NCI-H526 treated with DMSO at 0.1 percent for 48 hours (cell line): ENCODE results near the gene MBD3.

ENCODE experiments used
- DNase-seq: peaks from one replicate; lab custom pipeline; 2025; lab: John Stamatoyannopoulos, UW

The MBD3 gene

GRCh38 chr19:1598777-1599459, 6.3 kb upstream of the MBD3 start:
- no peak for DNase-seq

GRCh38 chr19:1593501-1593772, 772 bp upstream of the MBD3 start:
- no peak for DNase-seq

DNA sequence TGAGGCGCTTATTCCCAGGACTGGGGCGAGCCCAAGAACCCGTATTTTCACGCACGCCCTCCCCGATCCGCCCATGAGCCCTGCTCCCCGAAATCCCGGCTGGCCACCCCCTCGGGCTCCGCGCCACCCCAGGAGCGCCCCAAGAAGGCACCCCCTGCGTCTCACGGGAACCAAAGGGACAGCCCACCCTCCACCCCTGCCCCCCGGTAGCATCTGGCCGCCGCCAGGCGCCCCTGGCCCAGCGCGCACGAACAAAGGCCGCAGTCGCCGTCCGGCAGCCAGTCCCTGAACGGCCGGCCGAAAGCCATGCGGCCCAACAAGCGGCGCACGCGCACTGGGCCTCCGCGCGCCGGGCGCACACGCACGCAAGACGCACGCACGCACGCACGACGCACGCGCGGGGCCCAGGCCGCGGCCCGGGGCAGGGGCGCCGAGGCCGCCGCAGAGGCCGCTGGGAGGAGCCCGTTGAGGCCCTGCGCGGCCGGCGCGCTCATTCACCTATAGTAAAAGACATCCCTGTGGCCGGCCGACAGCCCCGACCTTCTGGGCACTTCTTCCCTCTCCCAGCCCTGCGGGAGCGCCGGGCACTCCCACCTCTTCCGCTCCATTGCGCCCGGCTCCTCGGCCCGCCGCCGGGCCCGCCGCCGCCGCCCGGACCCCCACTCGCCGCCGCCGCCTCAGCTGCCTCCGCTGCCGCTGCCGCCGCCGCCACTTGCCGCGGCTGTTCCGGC, 476 bp downstream of the MBD3 start:
- peak; percentile 57 for DNase-seq

GRCh38 chr19:1591421-1592023, 1.1 kb downstream of the MBD3 start:
- no peak for DNase-seq

GRCh38 chr19:1590641-1591397, 1.8 kb downstream of the MBD3 start:
- no peak for DNase-seq

DNA sequence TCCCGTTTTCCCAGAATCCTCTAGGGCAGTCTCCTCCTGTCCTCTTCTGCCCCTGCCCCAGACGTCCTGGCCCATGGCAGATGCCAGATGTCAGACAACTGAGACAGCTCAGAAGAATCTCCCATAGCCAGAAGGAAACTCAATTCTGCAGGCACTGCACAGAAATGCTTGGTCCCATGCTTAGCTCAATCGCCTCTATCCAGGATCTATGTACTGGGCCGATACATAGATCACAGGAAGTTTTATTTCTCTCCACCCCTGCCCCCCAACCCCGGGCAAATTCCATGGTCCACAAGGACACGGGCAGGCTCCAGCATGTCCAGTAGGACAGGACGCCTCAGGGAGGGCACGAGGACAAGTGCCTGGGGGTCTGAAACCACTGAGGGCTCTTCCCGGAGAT, 4.8 kb downstream of the MBD3 start:
- no peak for DNase-seq

DNA sequence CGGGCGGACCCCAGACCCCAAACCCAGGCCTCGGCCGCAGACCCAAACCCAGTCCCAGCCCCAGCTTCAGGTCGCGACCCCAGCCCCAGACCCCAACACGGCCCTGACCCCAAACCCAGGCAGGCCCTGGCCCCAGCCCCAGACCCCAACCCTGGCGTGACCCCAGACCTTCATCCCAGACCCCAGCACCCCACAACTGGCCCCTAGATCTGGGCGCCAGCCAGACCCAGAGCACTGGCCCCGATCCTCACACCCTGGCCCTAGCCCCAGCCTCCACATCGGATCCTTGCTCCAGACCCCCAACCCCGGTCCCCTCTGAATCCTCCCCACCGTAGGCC, 7.5 kb downstream of the MBD3 start:
- no peak for DNase-seq

DNA sequence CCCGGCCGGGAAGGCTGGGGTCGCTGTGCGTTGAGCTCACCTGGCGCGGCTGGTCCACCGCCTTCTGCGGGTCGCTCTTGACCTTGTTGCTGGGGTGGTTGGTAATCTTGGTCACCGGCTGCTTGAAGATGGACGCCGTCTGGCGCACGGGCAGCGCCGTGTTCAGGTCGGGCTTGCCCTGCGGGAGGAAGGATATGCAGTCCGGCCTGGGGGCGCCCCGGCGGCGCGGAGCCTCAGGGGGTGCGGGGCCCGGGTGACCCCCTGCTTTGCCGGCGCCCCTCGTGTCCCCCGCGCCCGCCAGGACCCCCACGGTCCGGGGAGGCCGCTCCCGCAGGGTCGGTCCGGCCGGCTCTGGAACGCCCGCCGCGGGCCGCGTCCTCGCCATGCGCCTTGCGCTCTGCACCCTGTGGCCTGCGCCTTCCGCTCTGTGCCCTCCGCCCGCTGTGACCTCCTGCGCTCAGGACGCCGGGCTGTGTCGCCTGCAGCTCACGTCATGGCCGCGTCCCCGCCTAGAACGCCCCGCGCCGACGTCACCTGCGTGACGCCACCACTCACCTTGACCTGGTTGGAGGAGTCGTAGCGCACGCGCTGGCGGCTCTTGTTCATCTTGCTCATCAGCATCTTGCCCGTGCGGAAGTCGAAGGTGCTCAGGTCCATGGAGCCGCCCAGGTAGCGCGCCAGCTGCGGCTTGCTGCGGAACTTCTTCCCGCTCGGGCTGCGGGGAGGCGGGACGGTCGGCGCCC, 8.0 kb downstream of the MBD3 start:
- no peak for DNase-seq

- no peak for DNase-seq
Measured at GRCh38 chr19:1582201-1582600, 10.5 kb downstream of the MBD3 start.

- DNase-seq, result no peak
Measured at GRCh38 chr19:1580957-1581356, 11.7 kb downstream of the MBD3 start.

GRCh38 chr19:1580382-1580781, 12.3 kb downstream of the MBD3 start:
- DNase-seq, result no peak

GRCh38 chr19:1579222-1579621, 13.4 kb downstream of the MBD3 start:
- DNase-seq, result no peak

DNA sequence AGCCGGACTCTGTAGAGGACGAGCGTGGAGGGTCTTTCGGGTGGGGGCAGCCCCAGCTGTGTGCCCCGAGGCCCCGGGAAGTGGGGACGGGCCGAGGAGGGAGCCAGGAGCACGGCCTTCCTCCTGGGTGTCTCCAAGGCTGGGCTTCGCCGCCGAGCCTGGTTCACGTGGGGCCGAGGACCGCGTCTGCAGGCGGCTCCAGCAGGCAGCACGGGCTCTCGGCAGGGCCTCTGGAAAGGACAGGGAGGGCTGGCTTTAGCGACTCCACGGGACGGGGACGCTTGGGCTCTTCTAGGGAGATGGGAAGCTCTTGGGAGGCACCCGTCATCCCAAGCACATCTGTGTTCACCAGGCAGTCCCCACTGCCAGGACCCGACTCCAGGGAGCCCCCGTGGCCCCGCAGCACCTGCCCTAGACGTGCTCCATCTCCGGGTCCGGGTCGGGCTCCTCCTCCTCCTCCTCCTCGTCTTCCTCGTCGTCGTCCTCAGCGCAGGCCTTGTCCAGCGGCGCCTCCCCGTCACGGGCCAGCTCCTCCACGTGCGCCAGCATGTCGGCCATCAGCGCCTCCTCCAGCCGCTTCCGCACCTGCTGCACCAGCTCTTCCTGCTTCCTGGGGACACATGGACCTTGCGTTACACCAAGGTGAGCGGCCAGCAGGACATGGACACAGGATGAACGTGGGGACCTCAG, 14.6 kb downstream of the MBD3 start:
- no peak for DNase-seq

DNA sequence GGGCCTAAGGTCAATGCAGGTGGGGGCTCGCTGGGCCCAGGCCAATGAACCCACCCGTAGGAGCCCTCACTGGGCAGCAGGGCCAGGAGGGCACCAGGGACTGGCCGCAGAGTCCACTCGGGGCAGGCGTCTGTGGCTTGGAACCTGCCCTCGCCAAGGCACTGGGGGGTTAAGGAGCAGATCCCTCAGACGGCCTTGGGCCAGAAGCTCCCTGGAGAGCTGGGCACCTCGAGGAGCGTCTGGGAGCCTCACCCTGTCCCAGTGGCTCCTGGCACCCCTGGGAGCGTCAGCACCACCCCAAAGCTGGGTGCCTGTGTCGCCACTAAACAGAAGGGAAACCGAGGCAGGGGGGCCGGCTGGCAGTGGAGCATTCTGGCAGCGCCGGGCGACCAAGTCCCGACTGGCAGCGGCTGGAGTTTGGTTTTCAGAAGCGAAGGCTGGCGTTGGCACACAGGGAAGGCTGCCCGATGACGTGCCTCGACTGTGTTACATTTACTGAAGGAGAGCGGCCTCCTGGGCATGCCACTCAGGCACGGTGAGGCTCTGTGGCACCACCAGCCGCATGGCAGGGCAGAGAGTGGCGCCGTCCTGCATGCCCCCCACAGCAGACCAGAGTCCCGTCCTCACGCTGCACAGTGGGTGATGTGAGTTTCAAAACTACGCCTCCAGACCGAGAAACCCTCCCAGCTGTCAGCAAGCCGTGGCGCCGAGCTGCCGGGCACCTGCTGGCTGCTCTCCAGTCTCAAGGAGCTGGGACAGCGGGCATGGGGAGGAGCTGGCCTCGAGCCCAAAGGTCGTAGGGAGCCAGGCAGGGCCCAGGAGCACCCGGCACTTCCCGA, 15.4 kb downstream of the MBD3 start:
- DNase-seq, result no peak

DNA sequence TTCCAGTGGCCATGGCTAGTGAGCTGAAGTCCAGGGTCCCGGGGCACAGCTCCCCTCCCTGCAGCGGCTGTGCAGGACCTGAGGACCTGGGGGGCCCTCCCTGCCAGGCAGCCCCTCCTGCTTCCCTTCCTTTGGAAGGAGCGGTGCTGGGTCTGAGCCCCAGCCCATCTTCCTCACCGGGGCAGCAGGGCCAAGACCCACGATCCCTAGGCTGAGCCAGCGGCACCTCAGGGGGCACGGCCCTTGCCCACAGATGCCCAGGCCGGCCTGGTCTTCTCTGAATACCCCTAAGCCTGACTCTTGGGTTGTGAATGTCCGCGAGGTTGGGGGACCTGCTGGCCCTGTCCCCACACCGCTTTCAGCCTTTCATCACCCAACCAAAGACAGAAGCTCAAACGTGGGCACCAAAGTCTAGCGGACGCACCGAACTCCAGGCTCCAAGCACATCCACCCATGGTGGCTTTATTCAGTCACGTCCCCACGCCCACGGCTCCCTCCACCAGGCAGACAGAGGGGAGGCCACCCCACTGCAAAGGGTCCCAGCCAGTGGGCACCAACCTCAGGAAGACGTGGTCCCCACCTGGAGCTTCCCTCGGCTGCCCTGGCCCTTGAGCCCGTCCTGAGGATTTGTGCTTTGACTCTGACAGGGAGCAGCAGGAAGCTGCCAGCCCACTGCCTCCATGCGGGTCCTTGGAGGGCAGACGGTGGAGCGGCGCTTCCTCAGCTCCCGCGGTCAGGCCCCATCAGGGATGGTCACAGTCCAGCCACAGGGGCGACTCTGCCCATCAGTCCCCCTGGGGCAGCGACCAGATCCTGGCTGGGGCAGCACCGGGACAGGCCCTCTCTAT, 16.2 kb downstream of the MBD3 start:
- DNase-seq, result no peak

GRCh38 chr19:1575323-1576241, 17.1 kb downstream of the MBD3 start:
- DNase-seq, result no peak

- no peak for DNase-seq
Measured at GRCh38 chr19:1574354-1575136, 18.1 kb downstream of the MBD3 start.

- DNase-seq, result no peak
Measured at GRCh38 chr19:1572795-1573194, 19.9 kb downstream of the MBD3 start.
